HepG2 (cell line): ENCODE results near the gene FAM222B. TPM values are rescaled to one million over a fixed set of nuclear protein-coding genes. Genes with fewer than 3 reads are reported as not detected.

Source experiments
- ATAC-seq: fragments of 200-7000 bp; cut with Tn5 transposase; 3 replicates; pipeline ENCODE4 v1.9.1; 2020; ENCODE audit warnings: mild to moderate bottlenecking, moderate library complexity
- BruUV-seq: library from RNA; stranded (reverse); fragments of 400-500 nt; replicated peaks from 2 replicates; lab custom pipeline; 2021; lab: Mats Ljungman, UMichigan
- CTCF ChIA-PET: fragments of 300-600 bp; formaldehyde crosslinking; extraction: SDS; loops from one replicate; lab custom pipeline; 2021; ENCODE audit warnings: low total read pairs, inconsistent platforms, low intra/inter-chr PET ratio; lab: Yijun Ruan, JAX
- POLR2A ChIA-PET: fragments of 350-600 bp; sonication (Branson Sonifier 250); formaldehyde crosslinking; loops from one replicate; lab custom pipeline; 2020; ENCODE audit warnings: antibody characterized with exemption, inconsistent platforms; lab: Yijun Ruan, JAX
- DNase-seq: peaks from one replicate; pipeline ENCODE4 v3.0.0-alpha.2; 2015; ENCODE audit warnings: low spot score
- FAIRE-seq: peaks from 3 replicates; lab custom pipeline; 2011; peaks lifted over from hg19 to GRCh38; lab: Jason Lieb, UNC
- H2AFZ ChIP-seq: one replicate; pipeline ENCODE4 v1.6.1; 2011; ENCODE audit warnings: low read length, inconsistent platforms
- H3K27ac ChIP-seq: fragments of 300-600 bp; 3 replicates; pipeline ENCODE4 v1.8.0; 2011; ENCODE audit warnings: mixed run types, mild to moderate bottlenecking, mixed read lengths, low read length, inconsistent platforms; ENCODE audit not compliant: insufficient read depth; ENCODE audit errors: extremely low read length
- H3K27me3 ChIP-seq, 2 experiments: fragments of 200-600 bp in 1 of 2; 2 replicates in 1 of 2; 3 replicates in 1 of 2; pipeline versions ENCODE4 v1.6.0 to v1.8.0; 2011; ENCODE audit warnings: low read length in 2 of 2, mild to moderate bottlenecking in 2 of 2, moderate library complexity in 2 of 2, inconsistent platforms in 1 of 2; ENCODE audit not compliant: insufficient read depth in 2 of 2, control insufficient read depth in 1 of 2
- H3K36me3 ChIP-seq, 2 experiments: fragments of 200-600 bp in 1 of 2; replicated peaks in 1 of 2; 2 replicates in 1 of 2; 3 replicates in 1 of 2; pipeline versions ENCODE4 v1.5.1 to v1.8.0; 2011; ENCODE audit warnings: low read length in 2 of 2, inconsistent platforms in 1 of 2; ENCODE audit not compliant: insufficient read depth in 2 of 2, control insufficient read depth in 1 of 2
- H3K4me1 ChIP-seq: 2 replicates; pipeline ENCODE4 v1.5.1; 2012; ENCODE audit warnings: low read length, inconsistent platforms; ENCODE audit not compliant: insufficient read depth
- H3K4me2 ChIP-seq: 2 replicates; pipeline ENCODE4 v1.6.0; 2011; ENCODE audit warnings: low read depth, low read length, inconsistent platforms
- H3K4me3 ChIP-seq, 3 experiments: fragments of 200-600 bp in 1 of 3; sonication (generic), shearing (Covaris generic) in 1 of 3; replicated peaks in 1 of 3; 2 replicates each; pipeline ENCODE4 v1.5.1; 2011 to 2016; ENCODE audit warnings: low read length in 3 of 3, inconsistent platforms in 2 of 3, low read depth in 2 of 3, mild to moderate bottlenecking in 2 of 3, control low read depth in 1 of 3, mixed read lengths in 1 of 3; ENCODE audit not compliant: insufficient read depth in 1 of 3
- H3K79me2 ChIP-seq: one replicate; pipeline ENCODE4 v1.6.1; 2011; ENCODE audit warnings: low read length, inconsistent platforms; ENCODE audit not compliant: insufficient read depth
- H3K9ac ChIP-seq: 2 replicates; pipeline ENCODE4 v1.6.0; 2011; ENCODE audit warnings: mild to moderate bottlenecking, low read depth, low read length, inconsistent platforms; ENCODE audit not compliant: insufficient read depth
- H3K9me3 ChIP-seq: 2 replicates; pipeline ENCODE4 v1.5.1; 2012; ENCODE audit warnings: mild to moderate bottlenecking, low read length
- H4K20me1 ChIP-seq: 2 replicates; pipeline ENCODE4 v1.6.0; 2011; ENCODE audit warnings: inconsistent platforms, mild to moderate bottlenecking, low read length, moderate library complexity; ENCODE audit not compliant: insufficient read depth
- E2F5 ChIP-seq: sonication (generic); formaldehyde crosslinking; conservative IDR thresholded peaks from 2 replicates; pipeline ENCODE4 v1.4.0; 2020; ENCODE audit warnings: missing genetic modification reagents
- FOXK1 ChIP-seq: sonication (generic); formaldehyde crosslinking; IDR thresholded peaks from 2 replicates; pipeline ENCODE4 v1.4.0; 2020; ENCODE audit warnings: low read depth, missing genetic modification reagents, borderline replicate concordance
- HOXD1 ChIP-seq: sonication (generic); formaldehyde crosslinking; IDR thresholded peaks from 2 replicates; pipeline ENCODE4 v1.5.0; 2020; ENCODE audit warnings: missing genetic modification reagents
- KLF6 ChIP-seq: IDR thresholded peaks from 2 replicates; pipeline ENCODE4 v1.8.0; 2016; ENCODE audit warnings: missing biosample characterization, missing genetic modification reagents
- TP53 ChIP-seq: sonication (generic); formaldehyde crosslinking; conservative IDR thresholded peaks from 2 replicates; pipeline ENCODE4 v1.4.0; 2020; ENCODE audit warnings: missing genetic modification reagents
- ZNF530 ChIP-seq: sonication (generic); formaldehyde crosslinking; IDR thresholded peaks from 2 replicates; pipeline ENCODE4 v1.5.0; 2020; ENCODE audit warnings: low read depth, mild to moderate bottlenecking, missing genetic modification reagents
- ZNF639 ChIP-seq: conservative IDR thresholded peaks from 2 replicates; pipeline ENCODE4 v1.6.1; 2018; ENCODE audit warnings: missing genetic modification reagents
- ZNF747 ChIP-seq: sonication (generic); formaldehyde crosslinking; IDR thresholded peaks from 2 replicates; pipeline ENCODE4 v1.8.1; 2023; ENCODE audit warnings: missing genetic modification reagents, mild to moderate bottlenecking, borderline replicate concordance
- WGBS: methylation state at CpG from one replicate; pipeline ENCODE4 v1.1.6; 2017; ENCODE audit warnings: low lambda C conversion rate; 5-methylcytosine and 5-hydroxymethylcytosine counted together
- in situ Hi-C: cut with HindIII; loops from 2 replicates; pipeline ENCODE4 v1.10.0; 2017; ENCODE audit warnings: low pct_unique_long_range_greater_than_20kb; ENCODE audit not compliant: extremely low pct_ligation_motif_present
- intact Hi-C: fragments of 100-400 bp; cut with micrococcal nuclease; formaldehyde crosslinking; loops from one replicate; pipeline ENCODE4 v1.10.0; 2022; ENCODE audit not compliant: unreplicated experiment
- polyA plus RNA-seq, 8 experiments: library from polyadenylated mRNA; depleted of rRNA in 3 of 8; stranded (reverse) in 7 of 8; unstranded in 1 of 8; fragments of >200 nt; fragmentation: Illumina TruSeq in 4 of 8; extraction: Trizol in 4 of 8; gene quantifications; 2 replicates each; pipeline versions ENCODE4 v1.2.1 to v1.2.3, GENCODE V29; 2011 to 2016; ENCODE audit warnings: low read depth in 4 of 8, missing spikeins in 1 of 8, mixed read lengths in 1 of 8; ENCODE audit not compliant: insufficient read depth in 1 of 8
- total RNA-seq, 5 experiments: library from RNA; depleted of rRNA; stranded (reverse); fragments of >200 nt; fragmentation: Illumina TruSeq; extraction: Trizol; gene quantifications; 2 replicates each; pipeline ENCODE4 v1.2.3, GENCODE V29; 2016; ENCODE audit warnings: low read depth in 1 of 5

FAM222B gene
- total and polyA plus RNA-seq, 2 of the 13 experiments (the other 11 are each of a cell fraction or from before 2014, with no cell fraction given) = 3.5 to 7.3 TPM

DNA sequence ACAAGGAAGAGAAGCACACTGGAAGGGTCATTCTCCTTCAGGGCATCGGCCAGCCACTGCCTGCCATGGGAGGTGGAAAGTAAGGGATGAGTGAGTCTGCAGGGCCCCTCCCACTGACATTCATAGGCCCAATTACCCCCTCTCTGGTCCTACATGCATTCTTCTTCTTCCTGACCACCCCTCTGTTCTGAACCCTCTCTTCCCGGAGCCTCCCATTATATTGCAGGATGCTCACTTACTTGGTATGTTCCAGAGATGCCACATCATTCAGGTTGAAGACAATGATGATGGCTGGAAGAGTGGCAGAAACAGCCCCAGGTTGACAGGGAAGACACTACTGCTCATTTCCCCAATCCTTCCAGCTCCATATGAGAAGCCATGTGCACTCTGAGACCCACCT is 127.4 kb downstream of the FAM222B start:
- ATAC-seq (no peak), FAIRE-seq (no peak), DNase-seq (no peak)
- no peak overlapping the region for H3K4me3 ChIP-seq
- H3K4me2 ChIP-seq = no peak overlapping the region; the same call in 1 of the 2 replicates
- POLR2A ChIA-PET = interaction anchor here (10.1 kb wide), 1 partner anchor 16 kb away, joined by 145 read pairs; no protein-coding TSS in a partner anchor
- WGBS = 27% methylated on average over 2 of the region's 2 CpGs
- in situ Hi-C loops (loop anchor here (5.0 kb wide), 1 partner anchor 68 kb away; the partner anchor contains the start of gene BLTP2), intact Hi-C loops (no loop called here)
- peaks cover 2 to 3% of the 10 kb centered on the region in 2 experiments; a peak in 3 of 5 replicates for H3K27me3 ChIP-seq
- H2AFZ ChIP-seq = no peak overlapping the region
- no peaks in the 10 kb centered on the region for H3K9me3 ChIP-seq
- no peak overlapping the region for H3K27ac ChIP-seq
- BruUV-seq = no TSS peak
- H3K36me3 ChIP-seq = no peaks in the 10 kb centered on the region
- peaks cover 45% of the 10 kb centered on the region for H3K4me1 ChIP-seq
- H3K9ac ChIP-seq = no peak overlapping the region
- TF ChIP-seq ZNF530 = no peak
- TF ChIP-seq HOXD1 (CRISPR knock-in tag) = no peak
- no peak for TF ChIP-seq ZNF639 (CRISPR knock-in tag)
- TF ChIP-seq FOXK1 = no peak
- TF ChIP-seq ZNF747 = no peak
- no peak for TF ChIP-seq KLF6 (CRISPR knock-in tag)
- TF ChIP-seq TP53 = no peak
- no peak for TF ChIP-seq E2F5 (CRISPR knock-in tag)
- H4K20me1 ChIP-seq = no peaks in the 10 kb centered on the region
- H3K79me2 ChIP-seq = peaks cover 4% of the 10 kb centered on the region
- CTCF ChIA-PET = no interaction called here
